ENCODE results near the gene CLOCK.

DNA sequence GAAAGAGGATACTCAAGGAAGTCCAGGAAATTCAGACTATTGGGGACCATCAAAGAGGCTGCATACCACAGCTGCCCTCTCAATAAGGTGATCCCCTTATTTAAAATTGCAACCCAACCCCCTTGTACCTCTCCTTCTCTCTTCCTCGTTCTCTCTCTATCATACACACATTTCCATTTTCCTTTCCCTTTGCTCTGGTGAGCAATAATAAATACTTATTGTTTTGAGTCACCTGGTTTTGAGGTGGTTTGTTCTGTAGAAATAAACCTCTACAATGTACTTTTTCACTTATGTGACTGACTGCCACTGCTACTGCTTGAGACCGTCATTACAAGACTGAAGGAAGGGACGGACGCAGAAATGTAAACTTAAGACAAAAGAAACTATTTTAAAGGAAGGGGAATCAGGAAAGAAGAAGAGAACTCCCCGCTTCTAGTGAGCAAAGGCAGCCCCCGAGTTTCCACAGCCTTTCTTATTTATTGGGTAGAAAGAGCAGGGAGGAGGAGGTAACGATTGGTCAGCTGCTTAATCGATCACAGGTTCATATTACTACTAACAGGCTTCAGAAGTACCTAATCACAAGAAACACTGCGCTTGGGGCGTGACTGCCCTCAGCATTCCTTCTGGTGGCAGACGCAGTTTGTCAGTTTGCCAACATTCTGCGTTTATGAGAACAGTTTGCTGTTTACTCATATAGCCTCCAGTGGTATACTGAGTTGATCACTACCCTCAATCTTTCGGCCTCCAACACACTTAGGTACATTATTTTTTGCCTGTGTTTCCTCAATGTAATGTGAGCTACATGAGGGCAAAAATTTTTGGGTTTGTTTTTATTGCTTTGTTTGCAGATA lies 167.9 kb downstream of the CLOCK start:
- TF ChIP-seq CEBPB (IDR thresholded peaks at IDR 0.05) (no peak), EGR1 (IDR thresholded peaks at IDR 0.05) (no peak), YY1 (IDR thresholded peaks at IDR 0.05; ENCODE audit: low read depth) (no peak), CREB1 (IDR thresholded peaks at IDR 0.05; ENCODE audit: low read depth) (no peak), EP300 (IDR thresholded peaks at IDR 0.05; ENCODE audit: borderline replicate concordance) (no peak), TAF1 (IDR thresholded peaks at IDR 0.05; ENCODE audit: low read depth) (no peak), RAD21 (IDR thresholded peaks at IDR 0.05; ENCODE audit: low read depth) (no peak), NFIC (IDR thresholded peaks at IDR 0.05) (no peak), FOXM1 (IDR thresholded peaks at IDR 0.05; ENCODE audit: borderline replicate concordance, low read depth) (no peak)
- TF ChIP-seq, protein P1, sequence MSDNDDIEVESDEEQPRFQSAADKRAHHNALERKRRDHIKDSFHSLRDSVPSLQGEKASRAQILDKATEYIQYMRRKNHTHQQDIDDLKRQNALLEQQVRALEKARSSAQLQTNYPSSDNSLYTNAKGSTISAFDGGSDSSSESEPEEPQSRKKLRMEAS (IDR thresholded peaks at IDR 0.05), result no peak
- TF ChIP-seq, protein P2, sequence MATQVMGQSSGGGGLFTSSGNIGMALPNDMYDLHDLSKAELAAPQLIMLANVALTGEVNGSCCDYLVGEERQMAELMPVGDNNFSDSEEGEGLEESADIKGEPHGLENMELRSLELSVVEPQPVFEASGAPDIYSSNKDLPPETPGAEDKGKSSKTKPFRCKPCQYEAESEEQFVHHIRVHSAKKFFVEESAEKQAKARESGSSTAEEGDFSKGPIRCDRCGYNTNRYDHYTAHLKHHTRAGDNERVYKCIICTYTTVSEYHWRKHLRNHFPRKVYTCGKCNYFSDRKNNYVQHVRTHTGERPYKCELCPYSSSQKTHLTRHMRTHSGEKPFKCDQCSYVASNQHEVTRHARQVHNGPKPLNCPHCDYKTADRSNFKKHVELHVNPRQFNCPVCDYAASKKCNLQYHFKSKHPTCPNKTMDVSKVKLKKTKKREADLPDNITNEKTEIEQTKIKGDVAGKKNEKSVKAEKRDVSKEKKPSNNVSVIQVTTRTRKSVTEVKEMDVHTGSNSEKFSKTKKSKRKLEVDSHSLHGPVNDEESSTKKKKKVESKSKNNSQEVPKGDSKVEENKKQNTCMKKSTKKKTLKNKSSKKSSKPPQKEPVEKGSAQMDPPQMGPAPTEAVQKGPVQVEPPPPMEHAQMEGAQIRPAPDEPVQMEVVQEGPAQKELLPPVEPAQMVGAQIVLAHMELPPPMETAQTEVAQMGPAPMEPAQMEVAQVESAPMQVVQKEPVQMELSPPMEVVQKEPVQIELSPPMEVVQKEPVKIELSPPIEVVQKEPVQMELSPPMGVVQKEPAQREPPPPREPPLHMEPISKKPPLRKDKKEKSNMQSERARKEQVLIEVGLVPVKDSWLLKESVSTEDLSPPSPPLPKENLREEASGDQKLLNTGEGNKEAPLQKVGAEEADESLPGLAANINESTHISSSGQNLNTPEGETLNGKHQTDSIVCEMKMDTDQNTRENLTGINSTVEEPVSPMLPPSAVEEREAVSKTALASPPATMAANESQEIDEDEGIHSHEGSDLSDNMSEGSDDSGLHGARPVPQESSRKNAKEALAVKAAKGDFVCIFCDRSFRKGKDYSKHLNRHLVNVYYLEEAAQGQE (IDR thresholded peaks at IDR 0.05; ENCODE audit: low read depth), result no peak
- TF ChIP-seq, protein P3, sequence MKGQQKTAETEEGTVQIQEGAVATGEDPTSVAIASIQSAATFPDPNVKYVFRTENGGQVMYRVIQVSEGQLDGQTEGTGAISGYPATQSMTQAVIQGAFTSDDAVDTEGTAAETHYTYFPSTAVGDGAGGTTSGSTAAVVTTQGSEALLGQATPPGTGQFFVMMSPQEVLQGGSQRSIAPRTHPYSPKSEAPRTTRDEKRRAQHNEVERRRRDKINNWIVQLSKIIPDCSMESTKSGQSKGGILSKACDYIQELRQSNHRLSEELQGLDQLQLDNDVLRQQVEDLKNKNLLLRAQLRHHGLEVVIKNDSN (IDR thresholded peaks at IDR 0.05), result no peak

All from Ishikawa (cell line).